Endothelial cell of umbilical vein (primary cell): ENCODE measurements around the gene TMEM51. TPM values are rescaled to one million over a fixed set of nuclear protein-coding genes. Genes with fewer than 3 reads are reported as not detected.

Experiments
- BruUV-seq: library from RNA; stranded (reverse); fragments of 400-500 nt; replicated peaks from 2 replicates; lab custom pipeline; 2021; lab: Mats Ljungman, UMichigan
- CTCF ChIA-PET: fragments of 300-600, 350-600 bp; sonication (Branson Sonifier 250); formaldehyde crosslinking; loops from one replicate; lab custom pipeline; 2021; ENCODE audit warnings: antibody characterized with exemption, inconsistent platforms; lab: Charles Lee
- POLR2A ChIA-PET: fragments of 300-600, 350-600 bp; sonication (Branson Sonifier 250); formaldehyde crosslinking; loops from one replicate; lab custom pipeline; 2021; ENCODE audit warnings: antibody characterized with exemption, inconsistent platforms; lab: Charles Lee
- DNase-seq: peaks from one replicate; pipeline ENCODE4 v3.0.0-alpha.2; 2011; ENCODE audit warnings: low read depth, low spot score
- FAIRE-seq: peaks from 2 replicates; lab custom pipeline; 2011; peaks lifted over from hg19 to GRCh38; lab: Jason Lieb, UNC
- H2AFZ ChIP-seq: 2 replicates; pipeline ENCODE4 v1.6.0; 2012; ENCODE audit warnings: low read depth, low read length, control low read depth, inconsistent platforms
- H3K27ac ChIP-seq: 2 replicates; pipeline ENCODE4 v1.5.1; 2011; ENCODE audit warnings: low read depth, mild to moderate bottlenecking, control low read depth, low read length, moderate library complexity; ENCODE audit not compliant: insufficient read depth
- H3K27me3 ChIP-seq, 2 experiments: 2 replicates each; pipeline versions ENCODE4 v1.6.0 to v1.6.1; 2011; ENCODE audit warnings: low read length in 2 of 2, mixed read lengths in 1 of 2; ENCODE audit not compliant: control insufficient read depth in 2 of 2, insufficient read depth in 2 of 2
- H3K36me3 ChIP-seq, 2 experiments: 2 replicates in 1 of 2; 3 replicates in 1 of 2; pipeline ENCODE4 v1.5.1; 2011; ENCODE audit warnings: low read length in 2 of 2, mild to moderate bottlenecking in 1 of 2, moderate library complexity in 1 of 2; ENCODE audit not compliant: control insufficient read depth in 2 of 2, insufficient read depth in 2 of 2; ENCODE audit errors: extremely low read depth in 1 of 2
- H3K4me1 ChIP-seq: 3 replicates; pipeline ENCODE4 v1.5.1; 2011; ENCODE audit warnings: mild to moderate bottlenecking, low read length; ENCODE audit not compliant: control insufficient read depth, insufficient read depth; ENCODE audit errors: extremely low read depth
- H3K4me2 ChIP-seq: 2 replicates; pipeline ENCODE4 v1.6.1; 2011; ENCODE audit warnings: low read length, control low read depth, mixed read lengths; ENCODE audit not compliant: insufficient read depth
- H3K4me3 ChIP-seq, 3 experiments: fragments of 200-600 bp in 1 of 3; sonication (generic), shearing (Covaris generic) in 1 of 3; replicated peaks in 1 of 3; 2 replicates each; pipeline ENCODE4 v1.5.1; 2011 to 2016; ENCODE audit warnings: control low read depth in 3 of 3, low read length in 3 of 3, mild to moderate bottlenecking in 2 of 3, inconsistent platforms in 1 of 3, low read depth in 1 of 3, moderate library complexity in 1 of 3; ENCODE audit not compliant: insufficient read depth in 1 of 3
- H3K79me2 ChIP-seq: 2 replicates; pipeline ENCODE4 v1.6.0; 2012; ENCODE audit warnings: low read length, inconsistent platforms; ENCODE audit not compliant: control insufficient read depth, insufficient read depth
- H3K9ac ChIP-seq: replicated peaks from 2 replicates; pipeline ENCODE3; 2011; ENCODE audit warnings: low read length, control low read depth; ENCODE audit not compliant: insufficient read depth; ENCODE audit errors: extremely low read depth
- H3K9me1 ChIP-seq: replicated peaks from 3 replicates; pipeline ENCODE4 v1.6.0; 2011; ENCODE audit warnings: mild to moderate bottlenecking, low read length; ENCODE audit not compliant: control insufficient read depth, insufficient read depth; ENCODE audit errors: extremely low read depth
- H3K9me3 ChIP-seq: replicated peaks from 2 replicates; pipeline ENCODE4 v1.5.1; 2012; ENCODE audit warnings: low read length, inconsistent platforms; ENCODE audit not compliant: control insufficient read depth, insufficient read depth
- H4K20me1 ChIP-seq: replicated peaks from 2 replicates; pipeline ENCODE3; 2011; ENCODE audit warnings: mild to moderate bottlenecking, low read length; ENCODE audit not compliant: control insufficient read depth, insufficient read depth; ENCODE audit errors: extremely low read depth
- CTCF ChIP-seq, 2 donors: IDR thresholded peaks; 1 replicate in 1 of 2; 2 replicates in 1 of 2; pipeline ENCODE4 v1.5.1; 2011; ENCODE audit warnings: low read length in 2 of 2, mild to moderate bottlenecking in 2 of 2, moderate library complexity in 2 of 2, control low read depth in 1 of 2, inconsistent platforms in 1 of 2, low read depth in 1 of 2; ENCODE audit not compliant: insufficient read depth in 1 of 2; ENCODE audit errors: extremely low read depth in 1 of 2
- EZH2 ChIP-seq: IDR thresholded peaks from 2 replicates; pipeline ENCODE4 v1.6.1; 2012; ENCODE audit warnings: borderline replicate concordance, low read depth, mild to moderate bottlenecking, moderate library complexity, low read length, inconsistent platforms; ENCODE audit not compliant: severe bottlenecking
- FOS ChIP-seq: IDR thresholded peaks from 2 replicates; pipeline ENCODE4 v1.6.1; 2011; ENCODE audit warnings: mild to moderate bottlenecking, low read length, moderate library complexity, borderline replicate concordance; ENCODE audit not compliant: insufficient read depth
- GATA2 ChIP-seq: IDR thresholded peaks from 2 replicates; pipeline ENCODE4 v1.7.0; 2011; ENCODE audit warnings: low read depth, mild to moderate bottlenecking, moderate library complexity, mixed read lengths, low read length; ENCODE audit not compliant: insufficient read length, insufficient read depth
- JUN ChIP-seq: IDR thresholded peaks from 2 replicates; pipeline ENCODE4 v1.6.1; 2011; ENCODE audit warnings: borderline replicate concordance, low read depth; ENCODE audit not compliant: insufficient read length, insufficient read depth
- MAX ChIP-seq: IDR thresholded peaks from 2 replicates; pipeline ENCODE4 v1.6.1; 2011; ENCODE audit not compliant: insufficient read depth, insufficient read length
- MYC ChIP-seq: IDR thresholded peaks from one replicate; pipeline ENCODE4 v1.6.1; 2011; ENCODE audit warnings: mild to moderate bottlenecking, low read depth, low read length
- POLR2A ChIP-seq: IDR thresholded peaks from 2 replicates; pipeline ENCODE4 v1.6.1; 2012; ENCODE audit warnings: low read depth, mild to moderate bottlenecking, control low read depth, low read length
- POLR2AphosphoS5 ChIP-seq: IDR thresholded peaks from 2 replicates; pipeline ENCODE4 v1.6.1; 2012; ENCODE audit warnings: low read depth, mild to moderate bottlenecking, control low read depth, low read length, moderate library complexity; ENCODE audit not compliant: insufficient read depth
- dilution Hi-C: fragments of 300-500 bp; cut with MboI; formaldehyde crosslinking; loops from one replicate; pipeline ENCODE4 v1.15.0; 2019; ENCODE audit warnings: low sequenced_read_pairs; ENCODE audit not compliant: extremely low pct_ligation_motif_present
- intact Hi-C: fragments of 100-400 bp; cut with micrococcal nuclease; formaldehyde crosslinking; loops from one replicate; pipeline ENCODE4 v1.10.0; 2022
- polyA plus RNA-seq, 4 experiments: library from polyadenylated mRNA; depleted of rRNA in 3 of 4; stranded (reverse) in 3 of 4; unstranded in 1 of 4; fragments of >200 nt; gene quantifications; 2 replicates each; pipeline versions ENCODE4 v1.2.1 to v1.2.3, GENCODE V29; 2011 to 2012; ENCODE audit warnings: missing spikeins in 1 of 4
- total RNA-seq: library from RNA; stranded (reverse); gene quantifications from 2 replicates; pipeline ENCODE4 v1.2.3, GENCODE V29; 2021

The TMEM51 gene
- total and polyA plus RNA-seq, 2 donors (not counting 3 experiments of a cell fraction or from before 2014, with no cell fraction given) = 13.7 to 13.9 TPM

- Histone ChIP-seq H3K9me3 (no peaks in the 10 kb centered on the region), H3K9ac (no peak overlapping the region), H3K27me3 (no peaks in the 10 kb centered on the region), H3K4me1 (peaks cover 17% of the 10 kb centered on the region), H3K4me3 (no peak overlapping the region), H3K79me2 (peaks cover 5% of the 10 kb centered on the region), H4K20me1 (no peaks in the 10 kb centered on the region), H3K9me1 (no peaks in the 10 kb centered on the region), H2AFZ (no peak overlapping the region), H3K36me3 (no peaks in the 10 kb centered on the region), H3K4me2 (no peak overlapping the region), H3K27ac (no peak overlapping the region)
- DNase-seq = no peak
- POLR2A ChIA-PET = no interaction called here
- dilution Hi-C loops = no loop called here
- no peak for FAIRE-seq
- BruUV-seq = no TSS peak
- CTCF ChIA-PET = no interaction called here
- TF ChIP-seq MYC (no peak), GATA2 (no peak), MAX (no peak), POLR2AphosphoS5 (no peak), JUN (no peak), CTCF (IDR thresholded peaks at IDR 0.05; ENCODE audit: extremely low read depth in 1 of 2, insufficient read depth in 1 of 2, low read depth in 1 of 2, low read length in 2 of 2) (no peak), POLR2A (no peak), FOS (no peak), EZH2 (no peak)
- intact Hi-C loops = no loop called here
Observed at GRCh38 chr1:15186846-15187151, 33.3 kb downstream of the TMEM51 start.
